Gastrocnemius medialis (tissue), 4 donors: ENCODE results near the gene UNC45B. TPM values are rescaled to one million over a fixed set of nuclear protein-coding genes. Genes with fewer than 3 reads are reported as not detected.
A peak's percentile ranks its signal among the peaks of the same experiment; 100 is the strongest.
"Not testable (repeated sequence)": the region's sequence is repeated elsewhere in the genome, so short reads cannot be mapped to it uniquely, and the experiment has no call there.

Experiments used
- ATAC-seq, 2 donors: fragments of 150-250 bp; one replicate each; pipeline ENCODE4 v1.9.1; 2016
- DNase-seq, 2 donors: peaks; one replicate each; pipeline ENCODE4 v3.0.0-alpha.2; 2019
- H3K27ac ChIP-seq, 4 donors: fragments of 200-600 bp; sonication (generic); 1 replicate in 1 of 4; 2 replicates in 3 of 4; pipeline ENCODE4 v1.5.1; 2016 to 2018; ENCODE audit warnings: mild to moderate bottlenecking in 2 of 4, moderate library complexity in 1 of 4
- H3K27me3 ChIP-seq, 3 donors: fragments of 200-600 bp; sonication (generic) in 2 of 3; 1 replicate in 1 of 3; 2 replicates in 2 of 3; pipeline versions ENCODE4 v1.5.1 to v1.6.0; 2016 to 2019; ENCODE audit warnings: mild to moderate bottlenecking in 1 of 3, moderate library complexity in 1 of 3
- H3K36me3 ChIP-seq, 2 donors: fragments of 200-600 bp; sonication (generic) in 1 of 2; one replicate each; pipeline ENCODE4 v1.5.1; 2017 to 2018
- H3K4me1 ChIP-seq, 2 donors: fragments of 200-600 bp; sonication (generic) in 1 of 2; one replicate each; pipeline ENCODE4 v1.5.1; 2016 to 2017; ENCODE audit warnings: mild to moderate bottlenecking in 2 of 2
- H3K4me3 ChIP-seq, 4 donors: fragments of 200-600 bp; sonication (generic) in 3 of 4; 1 replicate in 1 of 4; 2 replicates in 3 of 4; pipeline ENCODE4 v1.5.1; 2016 to 2019; ENCODE audit warnings: mild to moderate bottlenecking in 2 of 4
- H3K9me3 ChIP-seq, 3 donors: fragments of 200-600 bp; sonication (generic) in 2 of 3; 1 replicate in 1 of 3; 2 replicates in 2 of 3; pipeline ENCODE4 v1.5.1; 2016 to 2019
- POLR2A ChIP-seq, 2 donors: fragments of 450-650 bp; IDR thresholded peaks; one replicate each; pipeline ENCODE4 v1.6.1; 2017; ENCODE audit warnings: antibody characterized with exemption in 2 of 2, mild to moderate bottlenecking in 2 of 2, moderate library complexity in 2 of 2
- in situ Hi-C, 4 donors: fragments of 200-750 bp; cut with MboI; loops; one replicate each; pipeline versions ENCODE4 v1.15.0 to v1.8.0; 2017; ENCODE audit warnings: low sequenced_read_pairs in 4 of 4
- intact Hi-C: fragments of 100-400 bp; cut with DNase I; formaldehyde crosslinking; loops from one replicate; pipeline ENCODE4 v1.15.1; 2023; ENCODE audit warnings: low total_unique reads
- total RNA-seq, 4 donors: library from RNA; depleted of rRNA; stranded (reverse); fragments of >200 nt; gene quantifications; one replicate each; pipeline versions ENCODE4 v1.1.0 to v1.2.3, GENCODE V29; 2016
- TF ChIP-seq, protein P1 (sequence below), 5 experiments: fragments of 450-650 bp in 3 of 5; fragments of 200-600 bp in 2 of 5; sonication (generic) in 2 of 5; IDR thresholded peaks in 4 of 5; conservative IDR thresholded peaks in 1 of 5; 1 replicate in 4 of 5; 2 replicates in 1 of 5; pipeline ENCODE4 v1.5.1; 2016 to 2019; ENCODE audit warnings: antibody characterized with exemption in 5 of 5, mild to moderate bottlenecking in 3 of 5, moderate library complexity in 3 of 5

Gene UNC45B
- total RNA-seq, 4 donors from 2014 or later: 73.7 to 150 (median 105) TPM

DNA sequence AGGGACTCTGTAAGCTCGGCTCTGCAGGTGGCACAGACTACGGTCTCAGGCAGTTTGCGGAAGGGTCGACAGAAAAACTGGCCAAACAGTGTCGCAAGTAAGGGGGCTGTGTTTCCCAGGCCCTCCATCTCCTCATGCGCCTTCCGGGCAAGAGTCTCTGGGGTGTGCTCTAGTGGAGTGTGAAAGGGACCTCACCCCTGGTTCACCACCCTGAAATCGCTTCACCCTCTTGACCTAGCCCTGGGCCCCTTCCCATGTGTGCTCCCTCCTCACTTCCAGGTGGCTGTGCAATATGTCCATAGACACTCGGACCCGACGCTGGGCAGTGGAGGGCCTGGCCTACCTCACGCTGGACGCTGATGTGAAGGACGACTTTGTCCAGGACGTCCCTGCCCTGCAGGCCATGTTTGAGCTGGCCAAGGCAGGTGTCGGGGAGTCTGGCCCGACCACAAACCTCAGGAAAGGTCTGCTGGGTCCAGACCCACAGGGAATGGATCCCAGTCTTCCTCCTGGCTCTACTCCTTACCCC is 22.3 kb downstream of the UNC45B start:
- DNase-seq: no peak
- intact Hi-C loops: no loop called here
- in situ Hi-C loops: loop anchor here in 3 of 4 donors (5.0 to 25.0 kb wide), 3 partner anchors 365 to 567 kb away; partner anchors contain the start of genes SLFN12L (in 3 of the 3) and RASL10B (in 1 of the 3)
- ATAC-seq: no peak
- H3K4me3 ChIP-seq: no peak overlapping the region
- TF ChIP-seq, protein P1, sequence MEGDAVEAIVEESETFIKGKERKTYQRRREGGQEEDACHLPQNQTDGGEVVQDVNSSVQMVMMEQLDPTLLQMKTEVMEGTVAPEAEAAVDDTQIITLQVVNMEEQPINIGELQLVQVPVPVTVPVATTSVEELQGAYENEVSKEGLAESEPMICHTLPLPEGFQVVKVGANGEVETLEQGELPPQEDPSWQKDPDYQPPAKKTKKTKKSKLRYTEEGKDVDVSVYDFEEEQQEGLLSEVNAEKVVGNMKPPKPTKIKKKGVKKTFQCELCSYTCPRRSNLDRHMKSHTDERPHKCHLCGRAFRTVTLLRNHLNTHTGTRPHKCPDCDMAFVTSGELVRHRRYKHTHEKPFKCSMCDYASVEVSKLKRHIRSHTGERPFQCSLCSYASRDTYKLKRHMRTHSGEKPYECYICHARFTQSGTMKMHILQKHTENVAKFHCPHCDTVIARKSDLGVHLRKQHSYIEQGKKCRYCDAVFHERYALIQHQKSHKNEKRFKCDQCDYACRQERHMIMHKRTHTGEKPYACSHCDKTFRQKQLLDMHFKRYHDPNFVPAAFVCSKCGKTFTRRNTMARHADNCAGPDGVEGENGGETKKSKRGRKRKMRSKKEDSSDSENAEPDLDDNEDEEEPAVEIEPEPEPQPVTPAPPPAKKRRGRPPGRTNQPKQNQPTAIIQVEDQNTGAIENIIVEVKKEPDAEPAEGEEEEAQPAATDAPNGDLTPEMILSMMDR (IDR thresholded peaks at IDR 0.05 in 4 of 5, conservative IDR thresholded peaks at IDR 0.05 in 1 of 5): no peak
- TF ChIP-seq POLR2A (IDR thresholded peaks at IDR 0.05): no peak
- no peaks in the 10 kb centered on the region for H3K4me1 ChIP-seq
- H3K27ac ChIP-seq: no peak overlapping the region
- no peaks in the 10 kb centered on the region for H3K27me3 ChIP-seq
- H3K9me3 ChIP-seq: no peaks in the 10 kb centered on the region
- H3K36me3 ChIP-seq: peaks cover 0 to 72% of the 10 kb centered on the region in 2 donors

DNA sequence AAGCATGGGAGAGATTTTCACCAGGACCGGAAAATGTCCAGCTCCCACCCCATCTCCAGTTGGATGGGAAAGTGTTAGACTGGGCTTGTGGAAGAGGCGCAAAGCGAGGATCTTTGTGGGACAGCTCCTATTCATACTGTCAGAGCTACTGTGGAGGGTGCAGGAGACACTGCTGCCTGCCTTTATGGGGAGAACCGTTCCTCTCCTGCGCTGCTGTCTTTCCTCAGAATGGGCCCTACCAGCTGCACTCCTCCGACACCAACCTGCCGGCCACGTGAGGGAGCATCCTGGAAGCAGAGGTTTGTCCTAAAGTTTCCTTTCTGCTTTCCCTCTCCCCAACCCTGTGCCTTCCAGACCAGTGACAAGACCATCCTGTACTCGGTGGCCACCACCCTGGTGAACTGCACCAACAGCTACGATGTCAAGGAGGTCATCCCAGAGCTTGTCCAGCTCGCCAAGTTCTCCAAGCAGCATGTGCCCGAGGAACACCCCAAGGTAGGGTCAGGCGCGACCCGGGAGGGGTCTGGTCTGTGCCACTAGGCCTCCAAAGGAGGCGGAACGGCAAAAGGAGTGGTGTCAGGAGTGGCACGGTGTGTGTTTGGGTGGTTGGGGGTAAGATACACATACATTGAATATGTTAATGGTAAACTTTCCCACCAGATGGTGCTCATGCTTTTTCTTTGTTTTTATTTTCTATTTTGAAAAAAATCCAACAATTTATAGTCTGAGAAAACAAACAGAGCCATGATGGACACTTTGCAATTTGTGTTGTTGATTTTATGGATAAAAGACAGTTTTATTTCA is 23.6 kb downstream of the UNC45B start:
- intact Hi-C loops: no loop called here
- Histone ChIP-seq H3K27me3 (no peaks in the 10 kb centered on the region), H3K4me3 (no peak overlapping the region), H3K27ac (no peak overlapping the region), H3K9me3 (no peaks in the 10 kb centered on the region), H3K36me3 (peaks cover 0 to 76% of the 10 kb centered on the region in 2 donors), H3K4me1 (no peaks in the 10 kb centered on the region)
- ATAC-seq: no peak
- no peak for TF ChIP-seq POLR2A (IDR thresholded peaks at IDR 0.05)
- TF ChIP-seq, protein P1 (IDR thresholded peaks at IDR 0.05 in 4 of 5, conservative IDR thresholded peaks at IDR 0.05 in 1 of 5): peak in 3 of 5 experiments; percentile 3 to 26 (median 19)
- in situ Hi-C loops: loop anchor here in 2 of 4 donors (5.0 to 25.0 kb wide), 3 partner anchors 364 to 566 kb away; partner anchors contain the start of genes SLFN12L (in 2 of the 2) and RASL10B (in 1 of the 2)
- DNase-seq: no peak

DNA sequence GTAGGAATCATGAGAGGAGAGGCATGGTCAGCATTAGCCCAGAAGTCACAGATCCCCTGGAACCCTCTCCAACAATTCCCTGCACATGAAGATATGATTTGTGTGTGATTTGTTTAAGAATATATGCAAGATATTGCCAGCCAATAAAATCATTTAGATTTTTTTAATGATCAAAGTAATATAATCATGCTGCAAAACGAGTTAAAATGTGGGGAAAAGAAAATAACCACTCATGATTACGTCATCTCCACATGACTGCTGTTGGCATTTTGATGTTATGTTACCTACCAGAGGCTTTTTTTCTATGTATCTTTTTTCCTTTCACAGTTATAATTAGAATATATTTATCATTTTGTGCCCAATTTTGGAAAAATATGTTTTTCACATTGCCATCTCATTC is 24.2 kb downstream of the UNC45B start:
- Histone ChIP-seq H3K27ac (no peak overlapping the region), H3K9me3 (no peaks in the 10 kb centered on the region), H3K36me3 (peaks cover 0 to 75% of the 10 kb centered on the region in 2 donors), H3K4me3 (no peak overlapping the region), H3K4me1 (no peaks in the 10 kb centered on the region), H3K27me3 (no peaks in the 10 kb centered on the region)
- TF ChIP-seq POLR2A (IDR thresholded peaks at IDR 0.05): no peak
- TF ChIP-seq, protein P1 (IDR thresholded peaks at IDR 0.05 in 4 of 5, conservative IDR thresholded peaks at IDR 0.05 in 1 of 5): no peak
- ATAC-seq: no peak
- intact Hi-C loops (loop anchor here (2.0 kb wide), 1 partner anchor 367 kb away; no protein-coding TSS in a partner anchor), in situ Hi-C loops (loop anchor here in 2 of 4 donors (5.0 to 25.0 kb wide), 3 partner anchors 363 to 565 kb away; partner anchors contain the start of genes SLFN12L (in 2 of the 2) and RASL10B (in 1 of the 2))
- DNase-seq: no peak

DNA sequence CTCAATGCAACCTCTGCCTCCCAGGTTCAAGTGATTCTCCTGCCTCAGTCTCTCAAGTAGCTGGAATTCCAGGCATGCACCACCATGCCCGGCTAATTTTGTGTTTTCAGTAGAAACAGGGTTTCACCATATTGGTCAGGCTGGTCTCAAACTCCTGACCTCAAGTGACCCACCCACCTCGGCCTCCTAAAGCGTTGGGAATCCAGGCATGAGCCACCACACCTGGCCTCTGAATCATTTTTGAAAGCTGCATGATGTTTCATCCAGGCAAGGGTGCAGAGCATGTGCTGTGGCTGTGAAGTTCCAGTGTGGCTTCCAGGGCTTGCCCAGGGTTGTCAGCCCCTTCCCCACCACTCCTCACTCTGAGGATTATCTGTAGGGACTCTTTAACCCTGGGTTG is 24.7 kb downstream of the UNC45B start:
- H3K27ac ChIP-seq, DNase-seq, H3K4me3 ChIP-seq, H3K27me3 ChIP-seq, H3K9me3 ChIP-seq, ATAC-seq, H3K4me1 ChIP-seq: not testable (repeated sequence)
- H3K36me3 ChIP-seq: peaks cover 0 to 77% of the 10 kb centered on the region in 2 donors
- intact Hi-C loops (loop anchor here (2.0 kb wide), 1 partner anchor 366 kb away; no protein-coding TSS in a partner anchor), in situ Hi-C loops (loop anchor here in 2 of 4 donors (5.0 to 25.0 kb wide), 3 partner anchors 362 to 565 kb away; partner anchors contain the start of genes SLFN12L (in 2 of the 2) and RASL10B (in 1 of the 2))
